Measurements from ENCODE around the gene ITGB1BP1. TPM values are rescaled to one million over a fixed set of nuclear protein-coding genes. Genes with fewer than 3 reads are reported as not detected.
A peak's percentile ranks its signal among the peaks of the same experiment; 100 is the strongest.

The ITGB1BP1 gene, protein sequence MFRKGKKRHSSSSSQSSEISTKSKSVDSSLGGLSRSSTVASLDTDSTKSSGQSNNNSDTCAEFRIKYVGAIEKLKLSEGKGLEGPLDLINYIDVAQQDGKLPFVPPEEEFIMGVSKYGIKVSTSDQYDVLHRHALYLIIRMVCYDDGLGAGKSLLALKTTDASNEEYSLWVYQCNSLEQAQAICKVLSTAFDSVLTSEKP
- polyA plus RNA-seq (2011; rRNA removed) (50.7 and 88.9 TPM in 2 replicates), polyA minus RNA-seq (2011; rRNA and poly(A)+ RNA removed) (13.0 and 13.6 TPM in 2 replicates)

DNA sequence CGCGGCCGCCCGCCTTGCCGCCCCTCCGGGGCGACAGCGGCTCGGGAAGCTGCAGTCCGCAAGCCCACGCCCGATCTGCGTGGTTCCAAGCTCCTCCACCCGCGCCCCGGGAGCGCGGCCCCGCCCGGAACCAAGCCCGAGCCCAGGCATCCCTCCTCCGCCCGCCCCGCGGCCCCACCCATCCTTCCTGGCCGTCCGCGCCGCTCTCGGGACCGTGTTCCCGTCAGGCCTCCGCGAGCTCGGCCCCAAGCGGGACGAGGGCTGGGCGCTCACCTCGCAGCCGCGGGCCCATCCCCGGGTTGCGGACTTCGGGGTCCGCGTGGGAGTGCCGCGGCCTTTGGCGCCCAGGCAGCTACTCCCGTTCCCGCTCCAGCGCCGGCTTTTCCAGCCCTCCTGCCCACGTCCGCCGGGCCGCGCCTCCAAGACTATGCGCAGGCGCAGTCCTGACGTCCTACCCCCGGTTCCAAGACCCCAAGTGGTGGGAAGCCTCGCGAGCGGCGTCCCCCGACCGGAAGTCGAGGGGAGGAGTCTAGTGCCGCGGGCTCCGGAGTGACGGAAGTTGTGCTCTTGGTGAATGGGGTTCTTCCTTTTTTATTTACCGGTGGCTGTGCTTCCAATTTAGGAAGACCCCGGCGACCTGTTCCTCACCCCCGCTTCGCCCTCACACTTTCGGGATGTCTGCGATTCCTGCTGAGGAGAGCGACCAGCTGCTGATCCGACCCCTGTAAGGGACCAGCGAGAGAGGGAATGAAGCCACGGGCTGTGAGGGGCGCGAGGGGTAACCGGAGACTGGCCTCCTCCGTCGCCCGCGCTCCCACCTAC, at the start of gene ITGB1BP1, which contains the start of gene CPSF3:
Gene ITGB1BP1 (minus strand): TSS at position 429 of the 822 bp plus-strand sequence. CDS start 4,831 bp downstream, outside the sequence.
Gene CPSF3 (plus strand): TSS at position 555 of the 822 bp plus-strand sequence. CDS start 120 bp downstream, at position 675.
- POLR2A ChIA-PET, result interaction anchor here (0.6 kb wide), 1 partner anchor 171 kb away, joined by 4 read pairs; no protein-coding TSS in a partner anchor

DNA sequence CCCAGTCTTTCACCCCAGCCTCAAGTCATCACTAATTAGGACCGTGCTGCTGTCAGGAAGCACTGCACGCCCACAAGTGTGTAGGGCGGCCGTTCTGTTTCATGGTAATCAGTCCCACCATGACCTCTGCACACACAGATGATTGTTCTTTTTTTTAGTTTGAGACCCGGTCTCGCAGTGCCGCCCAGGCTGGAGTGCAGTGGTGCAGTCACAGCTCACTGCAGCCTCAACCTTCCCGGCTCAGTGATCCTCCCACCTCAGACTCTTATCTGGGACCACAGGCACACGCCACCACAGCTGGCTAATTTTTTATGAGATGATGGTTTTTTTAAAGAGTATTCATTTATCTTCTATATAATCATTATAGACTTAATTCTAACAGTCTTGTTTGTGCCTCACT, 49.2 kb upstream of the ITGB1BP1 start:
- Histone ChIP-seq H3K27me3 (ENCODE audit: control insufficient read depth, insufficient read depth, low read length) (no peaks in the 10 kb centered on the region), H3K4me3 (ENCODE audit: low read depth, low read length) (no peak overlapping the region), H3K36me3 (ENCODE audit: control insufficient read depth, insufficient read depth, low read length) (peaks cover 9% of the 10 kb centered on the region)
- no peak for DNase-seq (ENCODE audit: low read depth)
- POLR2A ChIA-PET, result no interaction called here
- TF ChIP-seq, protein P1, sequence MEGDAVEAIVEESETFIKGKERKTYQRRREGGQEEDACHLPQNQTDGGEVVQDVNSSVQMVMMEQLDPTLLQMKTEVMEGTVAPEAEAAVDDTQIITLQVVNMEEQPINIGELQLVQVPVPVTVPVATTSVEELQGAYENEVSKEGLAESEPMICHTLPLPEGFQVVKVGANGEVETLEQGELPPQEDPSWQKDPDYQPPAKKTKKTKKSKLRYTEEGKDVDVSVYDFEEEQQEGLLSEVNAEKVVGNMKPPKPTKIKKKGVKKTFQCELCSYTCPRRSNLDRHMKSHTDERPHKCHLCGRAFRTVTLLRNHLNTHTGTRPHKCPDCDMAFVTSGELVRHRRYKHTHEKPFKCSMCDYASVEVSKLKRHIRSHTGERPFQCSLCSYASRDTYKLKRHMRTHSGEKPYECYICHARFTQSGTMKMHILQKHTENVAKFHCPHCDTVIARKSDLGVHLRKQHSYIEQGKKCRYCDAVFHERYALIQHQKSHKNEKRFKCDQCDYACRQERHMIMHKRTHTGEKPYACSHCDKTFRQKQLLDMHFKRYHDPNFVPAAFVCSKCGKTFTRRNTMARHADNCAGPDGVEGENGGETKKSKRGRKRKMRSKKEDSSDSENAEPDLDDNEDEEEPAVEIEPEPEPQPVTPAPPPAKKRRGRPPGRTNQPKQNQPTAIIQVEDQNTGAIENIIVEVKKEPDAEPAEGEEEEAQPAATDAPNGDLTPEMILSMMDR (IDR thresholded peaks at IDR 0.05; ENCODE audit: insufficient read depth, low read depth, low read length), result no peak
- CTCF ChIA-PET, result no interaction called here

More for the DNA sequence above, at the start of gene ITGB1BP1, which contains the start of gene CPSF3:
- TF ChIP-seq, protein P1 (IDR thresholded peaks at IDR 0.05; ENCODE audit: insufficient read depth, low read depth, low read length), result no peak
- Histone ChIP-seq H3K27me3 (ENCODE audit: control insufficient read depth, insufficient read depth, low read length) (no peaks in the 10 kb centered on the region), H3K36me3 (ENCODE audit: control insufficient read depth, insufficient read depth, low read length) (no peaks in the 10 kb centered on the region), H3K4me3 (ENCODE audit: low read depth, low read length) (peak within 1 kb of the TSS; percentile 69)
- DNase-seq (ENCODE audit: low read depth), result peak; percentile 70
- CTCF ChIA-PET, result interaction anchor here (1.0 to 2.4 kb wide), 6 partner anchors 11 to 280 kb away, joined by 3 to 8 read pairs (median 3); no protein-coding TSS in a partner anchor

DNA sequence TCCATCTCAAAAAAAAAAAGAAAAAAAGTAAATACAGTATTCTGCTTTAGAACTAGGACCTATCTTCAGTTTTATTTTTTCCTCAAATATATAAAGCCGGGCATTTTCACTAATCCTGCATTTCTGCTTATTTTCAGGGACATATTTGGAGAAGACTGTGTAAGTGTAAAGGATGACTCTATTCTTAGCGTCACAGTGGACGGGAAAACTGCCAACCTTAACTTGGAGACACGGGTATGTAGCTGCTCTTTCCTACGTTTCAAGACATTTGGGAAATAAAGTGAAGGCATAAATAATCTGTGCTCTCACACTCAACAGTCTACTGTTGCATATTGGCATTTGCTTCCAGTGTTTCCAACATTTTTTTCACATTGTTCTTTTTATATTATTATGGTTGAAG, 47.9 kb upstream of the ITGB1BP1 start:
- DNase-seq (ENCODE audit: low read depth), result no peak
- ChIA-PET POLR2A (no interaction called here), CTCF (no interaction called here)
- TF ChIP-seq, protein P1 (IDR thresholded peaks at IDR 0.05; ENCODE audit: insufficient read depth, low read depth, low read length), result no peak
- no peak overlapping the region for H3K4me3 ChIP-seq (ENCODE audit: low read depth, low read length)
- no peaks in the 10 kb centered on the region for H3K27me3 ChIP-seq (ENCODE audit: control insufficient read depth, insufficient read depth, low read length)
- peaks cover 7% of the 10 kb centered on the region for H3K36me3 ChIP-seq (ENCODE audit: control insufficient read depth, insufficient read depth, low read length)

DNA sequence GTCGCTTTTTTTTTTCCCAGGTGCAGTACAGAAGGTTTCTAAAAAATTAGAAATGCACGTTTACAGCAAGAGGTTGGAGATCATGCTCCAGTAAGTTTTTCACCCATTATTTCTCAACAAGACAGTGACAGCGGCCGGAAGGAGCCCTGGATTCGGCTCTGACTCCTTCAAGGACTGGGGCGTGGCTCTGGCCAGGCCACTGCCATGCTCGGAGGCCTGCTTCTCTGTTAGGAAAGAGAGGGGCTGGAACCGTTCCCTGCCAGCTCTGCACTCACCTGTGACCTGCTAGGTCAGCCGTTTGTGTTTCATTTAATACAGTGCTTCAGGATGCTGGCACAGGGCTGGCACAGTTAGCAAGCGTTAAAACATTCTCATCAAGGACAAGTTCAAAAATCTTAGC, 44.4 kb upstream of the ITGB1BP1 start:
- TF ChIP-seq, protein P1 (IDR thresholded peaks at IDR 0.05; ENCODE audit: insufficient read depth, low read depth, low read length), result no peak
- ChIA-PET CTCF (no interaction called here), POLR2A (no interaction called here)
- H3K36me3 ChIP-seq (ENCODE audit: control insufficient read depth, insufficient read depth, low read length), result peaks cover 8% of the 10 kb centered on the region
- no peaks in the 10 kb centered on the region for H3K27me3 ChIP-seq (ENCODE audit: control insufficient read depth, insufficient read depth, low read length)
- H3K4me3 ChIP-seq (ENCODE audit: low read depth, low read length), result no peak overlapping the region
- DNase-seq (ENCODE audit: low read depth), result no peak

DNA sequence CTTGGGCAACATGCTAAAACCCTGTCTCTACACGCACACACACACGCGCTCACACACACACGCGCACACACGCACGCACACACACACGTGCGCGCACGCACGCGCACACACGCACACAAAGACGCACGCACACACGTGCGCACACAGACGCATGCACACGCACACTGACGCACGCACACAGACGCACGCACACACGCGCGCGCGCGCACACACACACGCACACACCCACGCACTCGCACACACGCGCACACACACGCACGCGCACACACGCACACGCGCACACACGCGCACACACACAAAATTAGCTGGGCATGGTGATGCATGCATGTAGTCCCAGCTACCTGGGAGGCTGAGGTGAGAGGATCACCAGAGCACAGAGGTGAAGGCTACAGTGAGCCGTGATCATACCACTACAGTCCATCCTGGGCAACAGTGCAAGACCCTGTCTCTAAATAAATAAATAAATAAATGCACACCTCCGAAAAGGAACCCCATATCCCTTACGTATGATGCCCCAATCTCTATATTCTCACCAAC, 42.9 kb upstream of the ITGB1BP1 start:
- DNase-seq (ENCODE audit: low read depth), result no peak
- H3K27me3 ChIP-seq (ENCODE audit: control insufficient read depth, insufficient read depth, low read length), result no peaks in the 10 kb centered on the region
- no peak overlapping the region for H3K4me3 ChIP-seq (ENCODE audit: low read depth, low read length)
- TF ChIP-seq, protein P1 (IDR thresholded peaks at IDR 0.05; ENCODE audit: insufficient read depth, low read depth, low read length), result no peak
- peaks cover 8% of the 10 kb centered on the region for H3K36me3 ChIP-seq (ENCODE audit: control insufficient read depth, insufficient read depth, low read length)
- ChIA-PET POLR2A (no interaction called here), CTCF (no interaction called here)

All from BJ (cell line).